Progenitor cell of endocrine pancreas (in vitro differentiated cells): ENCODE measurements around the gene CPB2. TPM values are rescaled to one million over a fixed set of nuclear protein-coding genes. Genes with fewer than 3 reads are reported as not detected.
A peak's percentile ranks its signal among the peaks of the same experiment; 100 is the strongest.

Source experiments
- DNase-seq: peaks from one replicate; pipeline ENCODE4 v3.0.0; 2021; ENCODE audit warnings: low spot score; ENCODE audit not compliant: unreplicated experiment
- H3K27ac Mint-ChIP-seq: 2 replicates; pipeline ENCODE4 v1.8.0; 2021; ENCODE audit warnings: mild to moderate bottlenecking, moderate library complexity, mixed read lengths
- H3K27me3 Mint-ChIP-seq: 2 replicates; pipeline ENCODE4 v1.8.0; 2021; ENCODE audit warnings: mixed read lengths
- H3K36me3 Mint-ChIP-seq: 2 replicates; pipeline ENCODE4 v1.8.0; 2022; ENCODE audit warnings: mixed read lengths; ENCODE audit not compliant: insufficient read depth
- H3K4me1 Mint-ChIP-seq: 2 replicates; pipeline ENCODE4 v1.8.0; 2021; ENCODE audit warnings: low read depth, mixed read lengths
- H3K4me3 Mint-ChIP-seq: 2 replicates; pipeline ENCODE4 v1.8.0; 2021; ENCODE audit warnings: low read depth, mild to moderate bottlenecking, moderate library complexity, mixed read lengths
- H3K9me3 Mint-ChIP-seq: 2 replicates; pipeline ENCODE4 v1.8.0; 2021; ENCODE audit warnings: low read depth, mixed read lengths
- CTCF ChIP-seq: fragments of 200-600 bp; sonication (generic); IDR thresholded peaks from one replicate; pipeline ENCODE4 v1.5.0; 2021; ENCODE audit warnings: antibody characterized with exemption, mild to moderate bottlenecking; ENCODE audit not compliant: unreplicated experiment
- total RNA-seq: library from RNA; stranded (reverse); gene quantifications from 2 replicates; pipeline ENCODE4 v1.2.1, GENCODE V29; 2021

CPB2 gene
- total RNA-seq, 1 donor from 2014 or later: not detected

GRCh38 chr13:46051968-46052318, 52.9 kb downstream of the CPB2 start:
- H3K4me1 Mint-ChIP-seq: peaks cover 18% of the 10 kb centered on the region
- no peaks in the 10 kb centered on the region for H3K36me3 Mint-ChIP-seq
- H3K4me3 Mint-ChIP-seq: peak overlapping the region; percentile 93
- H3K27ac Mint-ChIP-seq: peak overlapping the region; percentile 99
- TF ChIP-seq CTCF: no peak
- no peak for DNase-seq
- H3K27me3 Mint-ChIP-seq: no peaks in the 10 kb centered on the region
- no peaks in the 10 kb centered on the region for H3K9me3 Mint-ChIP-seq

GRCh38 chr13:46050771-46051170, 54.1 kb downstream of the CPB2 start:
- no peaks in the 10 kb centered on the region for H3K36me3 Mint-ChIP-seq
- no peak for DNase-seq
- H3K4me3 Mint-ChIP-seq: no peak overlapping the region
- peaks cover 18% of the 10 kb centered on the region for H3K4me1 Mint-ChIP-seq
- no peak for TF ChIP-seq CTCF
- no peaks in the 10 kb centered on the region for H3K9me3 Mint-ChIP-seq
- H3K27ac Mint-ChIP-seq: no peak overlapping the region
- H3K27me3 Mint-ChIP-seq: no peaks in the 10 kb centered on the region

DNA sequence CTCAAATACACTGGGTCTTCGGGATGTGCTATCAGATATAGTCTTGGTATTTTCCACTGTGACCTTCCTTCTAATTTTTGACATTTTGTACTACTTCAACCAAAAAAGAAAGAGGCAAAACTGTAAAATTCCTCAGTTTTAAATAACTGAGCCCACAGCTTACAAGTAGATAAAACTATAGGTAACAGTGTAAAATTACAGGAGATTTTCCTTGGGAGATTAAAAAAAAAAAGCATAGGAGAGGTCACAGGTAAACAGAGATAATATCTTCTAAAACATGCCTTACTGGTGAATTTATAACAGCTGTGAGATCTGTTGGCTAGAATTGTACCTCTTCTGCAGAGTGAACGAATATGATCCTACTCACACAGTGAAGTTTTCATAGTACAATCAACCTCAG, 59.4 kb downstream of the CPB2 start:
- Mint-ChIP-seq H3K27ac (peak overlapping the region; percentile 41), H3K9me3 (no peaks in the 10 kb centered on the region), H3K36me3 (peaks cover 2% of the 10 kb centered on the region), H3K4me3 (no peak overlapping the region), H3K4me1 (peaks cover 5% of the 10 kb centered on the region), H3K27me3 (no peaks in the 10 kb centered on the region)
- no peak for DNase-seq
- TF ChIP-seq CTCF: no peak

DNA sequence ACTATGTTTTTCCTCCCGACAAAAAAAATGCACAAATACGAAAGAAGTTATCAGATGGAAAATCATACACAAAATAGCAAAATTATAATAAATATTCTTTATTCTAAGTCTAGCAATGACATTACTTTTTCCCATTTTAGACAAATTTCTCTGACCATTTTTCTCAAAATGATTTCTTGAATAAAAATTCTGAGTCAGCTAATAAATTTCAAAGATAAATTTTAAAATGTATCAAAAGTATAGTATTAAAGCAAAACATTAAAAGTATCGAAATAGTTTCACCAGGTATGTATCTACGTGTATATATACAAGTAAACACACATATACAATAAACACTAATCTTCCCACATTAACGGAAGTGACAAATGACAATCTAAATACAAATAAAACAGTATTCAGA, 61.2 kb downstream of the CPB2 start:
- Mint-ChIP-seq H3K36me3 (peaks cover 2% of the 10 kb centered on the region), H3K27me3 (no peaks in the 10 kb centered on the region), H3K4me1 (peaks cover 2% of the 10 kb centered on the region), H3K4me3 (no peak overlapping the region), H3K27ac (no peak overlapping the region), H3K9me3 (no peaks in the 10 kb centered on the region)
- no peak for DNase-seq
- no peak for TF ChIP-seq CTCF

GRCh38 chr13:46041419-46041839, 63.4 kb downstream of the CPB2 start:
- Mint-ChIP-seq H3K9me3 (no peaks in the 10 kb centered on the region), H3K27ac (no peak overlapping the region), H3K4me3 (no peak overlapping the region), H3K27me3 (no peaks in the 10 kb centered on the region), H3K4me1 (peaks cover 2% of the 10 kb centered on the region), H3K36me3 (peaks cover 2% of the 10 kb centered on the region)
- TF ChIP-seq CTCF: no peak
- DNase-seq: no peak
